NCI-H1048 (cell line): Measurements from ENCODE around the gene KCTD10.

Experiments used
- DNase-seq: peaks from one replicate; lab custom pipeline; 2025; lab: John Stamatoyannopoulos, UW

Gene KCTD10

GRCh38 chr12:109473006-109473405 is 4.1 kb downstream of the KCTD10 start:
- no peak for DNase-seq

GRCh38 chr12:109469517-109469916 is 7.6 kb downstream of the KCTD10 start:
- DNase-seq = no peak

- no peak for DNase-seq
These were observed 9.0 kb downstream of the KCTD10 start for GRCh38 chr12:109467978-109468676.

GRCh38 chr12:109466821-109467220 is 10.3 kb downstream of the KCTD10 start:
- no peak for DNase-seq

GRCh38 chr12:109466305-109466704 is 10.8 kb downstream of the KCTD10 start:
- no peak for DNase-seq

GRCh38 chr12:109464642-109465351 is 12.3 kb downstream of the KCTD10 start:
- no peak for DNase-seq

- DNase-seq = no peak
These were observed 13.3 kb downstream of the KCTD10 start for GRCh38 chr12:109463756-109464155.

DNA sequence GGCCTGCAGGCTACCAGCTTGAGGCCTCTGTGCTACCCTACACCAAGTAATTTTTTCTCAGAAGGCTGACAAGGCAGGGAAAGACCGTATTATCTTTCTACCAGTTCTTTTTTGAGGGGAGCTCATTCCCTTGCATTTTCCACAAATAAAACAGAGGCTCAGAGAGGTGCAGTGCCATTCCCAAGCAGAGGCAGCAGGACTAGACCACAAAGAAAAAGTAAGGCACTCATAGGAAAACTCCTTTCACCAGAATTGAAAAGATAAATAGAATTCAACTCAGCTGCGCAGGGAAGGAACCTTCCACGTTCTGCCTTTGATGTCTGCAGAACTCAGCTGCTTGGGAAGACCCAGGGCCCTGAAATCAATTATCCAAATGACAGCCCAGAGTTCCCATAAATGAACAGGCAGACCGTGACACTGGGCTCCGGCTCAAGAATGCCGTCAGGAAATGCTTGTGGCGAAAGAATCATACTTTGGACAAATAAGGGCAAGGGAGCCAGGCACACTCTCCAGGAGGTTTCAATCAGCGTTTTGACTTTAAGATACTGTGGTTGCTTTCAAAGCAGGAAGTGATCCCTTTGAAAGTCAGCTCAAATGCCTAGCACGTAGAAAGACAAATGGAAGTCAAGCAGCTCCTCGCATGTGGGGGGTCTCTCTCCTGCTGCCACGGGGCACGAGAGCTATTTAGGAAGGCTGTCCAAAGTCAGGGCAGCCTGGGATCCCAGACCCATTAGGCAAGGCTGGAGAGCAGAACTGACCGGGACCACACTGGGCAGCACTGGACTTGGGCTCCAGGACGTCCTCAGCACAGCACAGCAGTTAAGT is 14.0 kb downstream of the KCTD10 start:
- no peak for DNase-seq

GRCh38 chr12:109461846-109462756 is 15.0 kb downstream of the KCTD10 start:
- DNase-seq = no peak

- DNase-seq = no peak
These were observed 15.9 kb downstream of the KCTD10 start for GRCh38 chr12:109461049-109461845.

DNA sequence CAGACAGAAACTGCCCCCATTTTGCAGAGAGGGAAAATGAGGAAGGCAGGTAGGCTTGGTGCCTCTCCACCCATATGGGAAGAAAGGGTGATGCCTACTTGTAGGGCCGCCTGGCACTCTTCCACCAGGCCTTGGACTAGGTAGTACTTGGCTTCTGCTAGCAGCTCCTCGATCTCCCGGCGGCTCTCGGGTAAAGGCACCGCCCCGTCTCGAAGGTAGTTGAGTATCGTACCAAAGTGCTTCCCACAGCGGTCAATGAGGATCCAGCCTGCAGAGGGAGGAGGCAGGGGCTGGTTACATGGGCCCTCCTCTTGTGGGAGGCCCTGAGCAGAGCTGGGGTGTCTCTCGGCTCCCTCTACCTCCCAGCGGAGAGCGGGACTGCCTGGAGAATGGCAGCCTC is 16.6 kb downstream of the KCTD10 start:
- DNase-seq = no peak

DNA sequence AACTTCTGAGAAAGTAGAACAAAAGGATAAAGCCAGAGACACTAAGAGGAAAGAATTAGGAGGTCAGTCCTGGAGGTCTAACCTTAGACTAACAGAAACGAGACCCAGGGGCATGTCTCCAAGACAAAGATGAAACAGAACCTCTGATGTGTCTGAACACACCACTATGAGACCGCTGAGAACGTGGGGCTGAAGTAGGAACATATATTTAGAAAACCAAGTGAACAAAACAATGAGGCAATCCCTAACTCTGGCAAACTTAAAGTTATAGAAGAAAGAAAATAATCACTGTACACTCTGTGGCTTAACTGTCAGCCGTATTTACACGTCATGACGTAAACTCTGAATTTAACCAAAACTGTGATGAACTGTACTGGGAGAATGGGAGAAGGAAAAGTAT is 17.9 kb downstream of the KCTD10 start:
- DNase-seq = no peak

GRCh38 chr12:109458771-109459208 is 18.3 kb downstream of the KCTD10 start:
- DNase-seq = no peak

GRCh38 chr12:109458086-109458485 is 19.0 kb downstream of the KCTD10 start:
- DNase-seq = no peak

DNA sequence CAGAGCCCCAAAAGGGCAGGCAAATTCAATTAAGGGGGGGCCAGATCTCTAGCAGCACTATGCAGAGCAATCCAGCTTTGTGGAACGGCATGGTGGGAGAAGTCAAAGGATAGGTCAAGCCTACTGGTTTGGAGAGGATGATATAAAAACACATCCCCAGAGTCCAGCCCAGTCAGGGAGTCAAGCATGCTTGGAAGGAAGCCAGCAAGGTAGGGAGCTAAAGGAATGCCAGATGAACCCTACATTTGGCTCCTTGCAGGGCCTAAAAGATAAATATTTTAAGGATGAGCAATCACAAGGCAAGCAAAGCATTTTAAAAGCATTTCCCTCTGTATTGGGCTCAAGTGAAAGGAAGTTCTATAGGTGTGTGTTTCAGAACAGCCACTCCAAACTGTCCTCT is 21.4 kb downstream of the KCTD10 start:
- DNase-seq = no peak

GRCh38 chr12:109452489-109452888 is 24.6 kb downstream of the KCTD10 start:
- DNase-seq = no peak

DNA sequence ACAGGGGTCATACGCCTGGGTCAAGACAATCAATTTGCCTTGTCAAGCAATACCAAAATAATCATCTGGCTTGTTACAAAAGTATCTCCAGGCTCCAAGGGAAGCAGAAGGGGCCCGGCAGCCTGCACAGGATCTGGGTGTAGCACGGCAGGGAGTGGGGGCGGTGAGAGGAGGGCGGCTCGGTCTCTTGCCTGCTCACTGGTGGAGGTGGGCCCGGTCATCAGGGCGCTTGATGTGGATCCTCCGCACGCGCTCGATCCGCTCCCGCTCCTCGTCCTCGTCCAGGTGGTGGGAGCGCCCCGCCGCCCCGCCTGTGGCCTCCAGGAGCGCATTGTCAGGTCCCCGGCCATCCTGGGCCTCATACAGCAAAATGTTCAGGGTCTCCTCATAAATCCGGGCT is 25.7 kb downstream of the KCTD10 start:
- no peak for DNase-seq

DNA sequence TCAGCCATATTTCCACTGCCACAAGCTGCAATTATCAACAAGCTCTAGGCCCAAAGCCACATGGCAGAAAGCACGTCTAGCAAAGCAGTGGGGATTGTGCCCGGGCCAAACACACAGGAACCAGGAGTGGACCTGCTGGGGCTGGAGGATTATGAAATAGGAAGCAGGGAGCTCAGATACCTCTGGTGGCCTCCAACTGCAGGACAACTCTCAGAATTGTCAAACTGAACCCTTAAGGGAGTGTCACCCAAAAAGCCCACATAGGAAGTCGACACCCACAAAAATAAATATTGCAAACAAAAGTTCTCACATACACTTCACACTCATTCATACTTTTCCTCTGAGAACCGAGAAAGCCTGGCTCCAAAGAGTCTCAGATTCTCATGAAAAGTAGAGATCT is 26.1 kb downstream of the KCTD10 start:
- DNase-seq = no peak

- no peak for DNase-seq
These were observed 27.1 kb downstream of the KCTD10 start for GRCh38 chr12:109449845-109450532.

DNA sequence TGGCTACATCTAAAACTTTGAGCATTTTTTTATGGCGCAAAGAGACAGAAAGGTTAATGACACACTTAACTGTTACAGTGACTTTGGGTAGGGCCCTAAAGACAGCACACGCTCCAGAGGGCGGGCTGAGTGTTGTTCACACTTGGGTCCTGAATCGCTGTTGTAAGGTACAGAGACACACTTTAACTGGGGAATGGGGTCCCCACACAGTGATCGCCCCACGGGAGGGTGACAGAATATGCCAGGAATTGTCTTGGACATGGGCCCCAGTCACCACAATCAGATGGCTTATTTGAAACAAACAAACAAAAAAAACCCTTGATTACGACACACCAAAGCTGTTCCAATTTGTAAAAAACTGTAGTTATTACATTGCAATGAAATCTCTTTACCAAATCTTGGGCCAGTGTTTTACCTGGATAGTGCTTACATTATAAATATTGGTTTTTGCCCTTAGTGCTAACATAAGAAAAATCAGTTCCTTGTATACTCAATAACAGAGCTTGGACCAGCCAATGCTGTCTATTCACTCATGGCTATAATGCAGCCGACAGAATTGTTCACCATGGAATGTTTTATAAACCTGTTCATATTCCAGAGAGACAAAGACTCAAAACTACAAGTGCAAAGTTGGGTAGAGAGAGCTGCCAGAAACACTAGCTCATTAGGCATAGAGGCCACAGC is 28.3 kb downstream of the KCTD10 start:
- no peak for DNase-seq
